HG02943 (cell line): ENCODE data around the gene ABCA12.
A peak's percentile ranks its signal among the peaks of the same experiment; 100 is the strongest.

Experiments
- ATAC-seq: cut with Tn5 transposase; IDR thresholded peaks from one replicate; pipeline ENCODE4 v1.9.1; 2021; ENCODE audit warnings: mild to moderate bottlenecking, low read depth, moderate library complexity; ENCODE audit not compliant: unreplicated experiment

ABCA12 gene

GRCh38 chr2:215137741-215138340 lies 585 bp downstream of the ABCA12 start:
- ATAC-seq, result no peak

DNA sequence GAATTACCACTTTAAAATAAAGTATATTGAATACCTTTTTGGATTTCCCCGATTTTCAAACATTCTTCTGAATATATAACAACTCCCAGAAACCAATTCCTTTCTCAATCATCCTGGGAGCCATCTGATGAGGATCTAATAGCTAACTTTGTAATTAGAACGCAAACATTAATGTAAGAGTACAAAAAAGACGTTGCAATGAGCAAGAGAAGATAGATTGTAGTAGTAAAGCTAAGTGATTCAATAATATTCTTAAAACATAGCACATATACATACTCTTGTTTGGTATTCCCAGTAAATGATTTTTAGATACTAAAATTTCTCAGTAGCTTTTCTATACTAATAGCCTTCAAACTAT lies 1.1 kb downstream of the ABCA12 start:
- no peak for ATAC-seq

DNA sequence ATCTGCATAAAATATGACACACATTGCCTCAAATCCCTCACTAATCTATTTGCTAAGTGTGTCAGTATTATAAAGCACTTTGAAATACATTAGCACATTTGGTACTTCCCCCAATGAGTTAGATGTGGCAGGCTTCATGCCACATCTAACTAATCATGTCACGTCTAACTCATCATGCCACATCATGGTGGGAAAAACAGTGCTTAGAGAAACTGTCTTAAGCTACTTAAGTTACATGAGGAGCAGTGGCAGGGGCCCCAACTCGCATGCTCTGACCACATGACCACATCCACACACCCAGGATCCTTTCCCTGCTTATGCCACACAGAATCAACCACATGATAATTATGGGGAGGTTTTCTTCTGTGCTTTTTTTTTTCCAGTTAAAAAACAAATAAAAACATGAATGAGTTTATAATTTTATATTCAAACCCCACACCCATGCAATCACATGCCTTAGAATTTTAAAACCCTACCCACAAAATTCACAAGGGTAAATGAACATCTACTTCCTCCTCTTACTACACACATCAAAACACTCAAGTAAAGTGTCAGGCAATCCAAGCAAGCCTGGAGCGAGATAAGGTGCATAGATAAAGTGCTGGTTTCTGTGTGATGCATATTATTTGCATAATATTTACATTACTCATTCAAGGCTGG lies 1.6 kb downstream of the ABCA12 start:
- ATAC-seq, result peak; percentile 52

- no peak for ATAC-seq
Observed at GRCh38 chr2:215120401-215120800, 18.0 kb downstream of the ABCA12 start.

- no peak for ATAC-seq
Observed at GRCh38 chr2:215119847-215120246, 18.6 kb downstream of the ABCA12 start.

- ATAC-seq, result no peak
Observed at GRCh38 chr2:215110918-215111317, 27.5 kb downstream of the ABCA12 start.

DNA sequence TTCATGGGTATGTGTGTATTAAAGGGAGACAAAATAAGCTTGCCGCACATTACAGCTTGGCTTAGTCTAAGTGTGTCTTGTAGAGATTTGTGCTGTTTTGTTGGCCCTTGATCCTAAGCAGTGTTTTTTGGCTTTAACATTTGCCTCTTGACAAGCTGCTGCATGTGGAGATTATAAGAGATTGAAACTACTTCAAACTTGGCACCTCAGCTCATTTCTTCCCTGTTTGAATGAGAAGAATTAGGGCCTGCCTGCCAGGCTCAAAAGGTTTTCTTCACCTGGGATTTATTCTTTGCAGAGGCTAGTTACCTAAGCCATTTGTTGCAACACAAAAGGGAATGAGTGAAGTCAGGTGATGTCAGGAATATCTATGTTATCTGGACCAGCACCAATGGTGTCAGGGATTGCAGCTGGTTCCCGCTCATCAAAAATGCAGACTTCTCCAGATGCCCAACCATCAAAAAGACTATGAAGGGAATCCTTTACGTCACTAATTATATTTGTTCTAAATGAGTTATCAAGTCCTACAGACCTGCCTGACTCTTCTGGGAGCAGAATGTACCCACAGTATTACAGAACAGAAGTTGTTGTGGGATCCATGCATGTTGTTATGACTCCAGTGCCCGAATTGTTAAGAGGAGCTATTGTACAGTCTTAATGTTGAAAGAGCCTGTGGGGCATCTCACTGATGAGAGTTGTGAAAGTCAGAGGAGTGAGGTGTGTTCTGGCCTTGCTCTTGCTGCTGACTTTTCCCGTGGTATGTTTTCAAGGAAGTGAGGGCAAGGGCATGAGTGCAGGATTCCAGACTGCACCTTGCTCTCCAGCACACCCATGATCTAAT lies 31.0 kb downstream of the ABCA12 start:
- ATAC-seq, result no peak

DNA sequence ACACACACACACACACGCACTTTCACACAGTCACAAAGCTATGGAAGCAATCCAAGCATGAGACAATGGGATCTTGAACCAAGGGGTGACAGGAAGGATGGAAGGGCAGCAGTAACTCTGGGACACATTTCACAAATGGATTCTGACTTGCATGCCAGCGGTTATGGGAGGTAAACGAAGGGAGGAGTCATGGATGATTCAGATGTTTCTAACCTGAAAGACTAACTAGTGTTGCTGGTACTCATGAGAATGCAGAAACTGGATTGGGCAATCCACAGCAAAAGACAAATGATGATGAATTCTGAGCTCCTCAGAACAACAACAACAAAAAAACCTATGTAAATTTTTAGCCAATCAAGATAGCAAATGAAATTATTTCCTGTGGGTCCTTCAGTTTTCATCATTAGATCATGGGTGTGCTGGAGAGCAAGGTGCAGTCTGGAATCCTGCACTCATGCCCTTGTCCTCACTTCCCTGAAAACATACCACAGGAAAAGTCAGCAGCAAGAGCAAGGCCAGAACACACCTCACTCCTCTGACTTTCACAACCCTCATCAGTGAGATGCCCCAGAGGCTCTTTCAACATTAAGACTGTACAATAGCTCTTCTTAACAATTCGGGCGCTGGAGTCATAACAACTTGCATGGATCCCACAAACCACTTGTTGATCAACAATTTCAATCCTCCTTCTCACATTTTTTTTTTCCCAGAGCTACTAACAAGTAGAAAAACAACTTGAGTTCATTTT lies 32.6 kb downstream of the ABCA12 start:
- no peak for ATAC-seq

DNA sequence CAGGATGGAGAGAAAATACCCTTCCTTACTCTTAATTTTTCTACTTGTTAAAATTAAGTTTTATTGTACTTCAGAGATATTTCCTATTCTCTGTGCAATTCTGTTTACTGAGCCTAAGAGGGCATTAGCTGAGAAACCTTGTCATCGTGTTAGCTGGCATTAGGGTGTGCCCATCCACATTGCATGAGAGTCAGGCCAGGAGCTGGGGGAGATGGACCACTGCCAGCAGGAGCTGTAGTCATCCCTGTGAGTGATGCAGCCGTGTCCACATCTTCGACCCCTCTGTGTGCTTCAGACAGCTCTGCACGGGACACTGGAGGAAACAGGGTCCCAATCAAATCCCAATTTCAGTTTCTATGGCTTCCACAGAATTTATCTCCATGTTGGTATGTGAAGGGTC lies 34.2 kb downstream of the ABCA12 start:
- ATAC-seq, result no peak

DNA sequence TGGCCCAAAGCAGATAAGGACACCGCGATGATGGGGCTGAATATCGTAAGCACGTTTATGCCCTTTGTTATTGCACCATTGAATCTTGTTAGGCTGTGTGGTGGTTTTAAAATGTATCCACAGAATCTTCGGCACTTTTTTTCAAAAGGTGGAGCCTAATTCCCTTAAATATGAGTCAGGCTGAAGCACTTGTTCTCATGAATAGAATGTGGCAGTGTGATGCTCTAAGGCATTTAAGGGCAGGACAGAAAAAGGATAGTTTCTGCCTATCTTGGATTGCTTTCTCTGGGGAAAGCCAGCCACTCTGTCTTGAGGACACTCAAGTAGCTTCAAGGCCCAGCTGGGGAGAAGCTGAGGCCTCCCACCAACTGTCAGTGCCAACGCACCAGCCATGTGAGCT lies 39.6 kb downstream of the ABCA12 start:
- no peak for ATAC-seq

GRCh38 chr2:215084080-215084479 lies 54.3 kb downstream of the ABCA12 start:
- ATAC-seq, result no peak

DNA sequence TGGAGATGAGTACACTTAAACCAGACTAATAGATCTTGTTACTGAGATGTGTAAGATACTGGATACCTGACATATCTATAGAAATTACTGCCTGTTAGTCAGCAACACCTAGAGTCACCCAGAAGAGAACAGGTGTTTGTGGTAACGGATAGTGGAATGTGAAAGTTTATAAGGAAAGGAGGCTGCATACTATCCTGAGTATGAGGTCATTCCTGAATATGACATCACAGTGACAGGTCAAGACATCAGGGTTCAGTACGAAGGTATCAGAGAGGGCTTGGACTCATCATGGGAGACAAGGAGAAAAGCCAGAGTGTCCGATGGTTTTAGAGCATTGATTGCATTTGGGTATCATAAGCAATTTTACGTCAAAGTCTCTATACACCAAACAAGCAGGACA lies 55.3 kb downstream of the ABCA12 start:
- no peak for ATAC-seq

DNA sequence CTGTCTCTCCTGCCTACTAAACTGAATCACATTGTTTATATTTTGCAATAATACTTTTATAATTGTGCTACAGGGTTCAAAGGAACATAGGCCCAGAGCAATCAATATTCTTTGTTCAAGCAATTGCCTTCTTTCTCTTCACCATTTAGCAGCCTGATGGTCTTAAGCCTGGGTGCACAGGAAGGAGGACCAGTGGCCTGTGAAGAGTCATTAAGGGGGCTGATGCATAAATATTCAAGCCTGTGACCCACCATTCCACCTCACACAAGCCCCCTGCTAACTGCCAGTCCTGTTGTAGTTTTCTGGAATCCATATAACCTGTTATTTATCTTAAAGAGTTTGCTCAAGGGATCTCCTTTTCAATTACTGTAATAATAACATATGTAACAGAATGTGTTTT lies 56.0 kb downstream of the ABCA12 start:
- ATAC-seq, result no peak

GRCh38 chr2:215080545-215080944 lies 57.9 kb downstream of the ABCA12 start:
- no peak for ATAC-seq

DNA sequence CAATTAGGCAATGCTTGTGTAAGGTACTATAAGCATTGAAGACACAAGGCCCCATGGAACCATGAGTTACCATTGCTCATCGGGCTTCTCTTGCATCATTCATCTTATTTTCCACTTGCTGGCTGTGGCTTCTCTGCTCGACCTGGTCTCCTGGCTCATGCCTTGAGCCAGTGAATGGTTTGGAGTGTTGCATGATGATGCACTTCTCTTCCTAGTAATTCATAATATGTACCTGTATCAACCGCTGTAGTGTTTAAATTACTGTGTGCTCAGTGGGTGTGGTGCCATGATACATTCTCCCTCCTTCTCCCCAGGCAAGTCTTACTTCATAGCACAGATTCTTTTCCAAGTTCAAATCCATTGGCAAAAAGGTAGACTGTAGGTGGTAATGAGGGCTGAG lies 66.8 kb downstream of the ABCA12 start:
- no peak for ATAC-seq

GRCh38 chr2:215068399-215068798 lies 70.0 kb downstream of the ABCA12 start:
- ATAC-seq, result no peak

DNA sequence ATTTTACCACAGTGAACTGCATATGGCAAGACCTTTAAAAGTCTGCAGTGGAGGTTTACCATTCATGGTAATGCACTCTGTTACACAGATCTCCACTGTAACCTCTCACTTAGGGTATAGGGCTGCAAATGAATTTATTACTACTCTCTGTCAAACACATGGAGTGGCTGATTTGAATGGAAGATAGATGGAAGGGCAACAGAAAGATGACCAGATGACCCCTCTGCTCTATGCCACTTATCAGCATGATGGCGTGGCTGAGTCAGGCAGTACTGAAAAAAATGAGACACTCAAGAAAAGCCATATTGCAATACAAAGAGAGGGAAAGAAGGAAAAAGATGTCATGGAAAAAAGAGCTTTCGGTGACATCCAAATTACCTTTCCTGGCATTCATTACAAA lies 72.3 kb downstream of the ABCA12 start:
- ATAC-seq, result no peak

- no peak for ATAC-seq
Observed at GRCh38 chr2:215063526-215063925, 74.9 kb downstream of the ABCA12 start.

GRCh38 chr2:215060861-215061536 lies 77.4 kb downstream of the ABCA12 start:
- no peak for ATAC-seq

- no peak for ATAC-seq
Observed at GRCh38 chr2:215059724-215060123, 78.7 kb downstream of the ABCA12 start.

DNA sequence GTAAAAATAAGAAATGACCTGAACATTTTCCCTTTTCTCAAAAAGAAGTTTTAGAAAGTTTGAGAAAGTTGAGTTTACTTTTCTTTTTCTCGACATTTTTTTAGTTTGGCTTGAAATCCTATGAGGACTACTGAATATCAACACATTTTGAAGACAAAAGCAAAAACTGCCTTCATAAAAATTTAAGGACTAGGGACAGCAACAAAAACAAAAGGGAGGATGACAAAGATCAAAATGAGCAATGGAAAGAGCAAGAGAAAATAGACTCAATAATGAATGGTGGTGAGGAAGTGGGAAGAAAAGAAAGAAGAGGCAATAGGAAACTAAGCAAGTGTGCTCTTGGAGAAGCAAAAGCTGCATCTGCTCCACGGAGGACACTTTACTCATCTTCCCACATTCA lies 82.5 kb downstream of the ABCA12 start:
- ATAC-seq, result no peak
